ENCODE results near the gene MUSK.

MUSK gene

DNA sequence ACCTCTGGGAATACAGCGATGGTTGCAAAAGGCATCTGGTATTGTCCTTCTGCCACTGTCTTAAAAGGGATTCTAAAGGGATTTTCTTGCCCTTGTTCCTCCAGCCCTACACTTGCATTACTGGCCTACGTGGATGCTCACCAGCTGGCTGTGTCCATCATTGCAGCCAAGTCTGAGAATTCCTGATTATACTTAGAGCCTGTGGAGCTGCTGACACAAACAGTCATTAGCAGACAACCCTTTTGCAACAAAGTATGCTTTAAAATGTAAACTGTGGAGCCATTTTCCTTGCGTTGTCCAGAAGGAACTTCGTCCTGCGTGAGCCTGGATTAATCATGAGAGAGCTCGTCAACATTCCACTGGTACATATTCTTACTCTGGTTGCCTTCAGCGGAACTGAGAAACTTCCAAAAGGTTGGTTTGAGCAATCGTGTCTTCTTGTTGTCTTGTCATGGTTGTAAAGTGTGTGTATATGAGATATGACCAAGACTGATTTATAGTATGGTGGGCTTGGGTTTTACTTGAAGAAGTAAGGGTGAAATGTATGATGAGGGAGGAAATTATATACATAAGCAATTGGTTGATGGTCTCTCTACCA is at the start of gene MUSK:
TSS of gene MUSK (plus strand) at position 222 of the 598 bp plus-strand sequence. CDS start at position 336, 114 bp downstream.
- in situ Hi-C loops (cut with MboI; ENCODE audit: low sequenced_read_pairs), result no loop called here

DNA sequence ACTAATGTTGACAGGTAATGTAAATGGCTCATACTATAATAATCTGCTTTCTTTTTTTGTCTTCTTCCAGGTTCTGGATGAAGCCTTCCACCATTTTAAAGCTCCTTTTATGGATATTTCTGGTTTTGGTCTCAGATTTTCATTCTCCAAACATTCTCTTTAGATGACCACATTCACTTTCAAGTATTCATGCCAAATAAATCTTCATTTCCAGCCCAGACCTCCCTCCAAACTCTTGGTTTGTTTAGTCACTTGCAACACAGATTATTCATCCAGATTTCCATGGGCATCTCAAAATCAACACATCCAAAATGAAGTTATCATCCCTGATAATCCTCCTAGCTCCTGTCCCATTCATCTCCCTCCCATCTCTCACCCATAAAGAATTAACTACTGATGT is 48.8 kb upstream of the MUSK start:
- in situ Hi-C loops (cut with MboI; ENCODE audit: low sequenced_read_pairs), result no loop called here

DNA sequence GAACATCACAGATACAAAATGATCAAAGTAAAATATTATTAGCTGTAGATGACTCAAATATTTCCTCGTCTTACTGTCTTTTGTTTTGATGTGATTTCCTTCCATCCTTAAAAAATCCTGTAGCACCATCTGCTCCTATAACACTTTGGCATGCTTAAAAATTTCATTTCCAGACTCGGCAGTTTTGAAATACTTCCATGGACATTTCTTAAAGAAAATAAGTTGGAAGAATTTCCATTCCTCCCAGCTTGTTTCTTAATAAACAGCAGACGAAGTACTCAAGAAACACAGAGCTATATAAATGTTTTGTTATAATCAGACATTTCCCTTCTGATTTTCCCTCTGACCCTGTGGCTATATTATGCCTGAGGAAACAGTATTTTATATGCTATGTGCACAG is 47.9 kb upstream of the MUSK start:
- in situ Hi-C loops (cut with MboI; ENCODE audit: low sequenced_read_pairs), result no loop called here

DNA sequence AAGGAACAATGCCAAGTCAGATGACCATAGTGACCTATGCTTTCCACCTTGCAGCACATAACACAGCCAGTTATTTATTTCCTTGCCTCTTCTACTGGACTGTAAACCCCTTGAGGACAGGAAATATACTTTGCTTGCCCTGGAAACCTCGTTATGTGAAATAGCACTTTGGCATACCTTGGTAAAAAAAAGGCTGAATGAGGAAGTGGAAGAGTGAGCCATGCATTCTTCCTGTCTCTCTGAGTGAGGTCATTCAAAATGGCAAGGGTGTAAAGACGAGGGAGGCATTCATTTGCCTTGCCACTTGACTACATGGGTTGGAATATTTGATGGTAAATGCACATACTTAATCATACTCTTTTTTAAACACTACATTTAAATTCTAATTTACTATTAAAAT is 46.2 kb upstream of the MUSK start:
- in situ Hi-C loops (cut with MboI; ENCODE audit: low sequenced_read_pairs), result no loop called here

DNA sequence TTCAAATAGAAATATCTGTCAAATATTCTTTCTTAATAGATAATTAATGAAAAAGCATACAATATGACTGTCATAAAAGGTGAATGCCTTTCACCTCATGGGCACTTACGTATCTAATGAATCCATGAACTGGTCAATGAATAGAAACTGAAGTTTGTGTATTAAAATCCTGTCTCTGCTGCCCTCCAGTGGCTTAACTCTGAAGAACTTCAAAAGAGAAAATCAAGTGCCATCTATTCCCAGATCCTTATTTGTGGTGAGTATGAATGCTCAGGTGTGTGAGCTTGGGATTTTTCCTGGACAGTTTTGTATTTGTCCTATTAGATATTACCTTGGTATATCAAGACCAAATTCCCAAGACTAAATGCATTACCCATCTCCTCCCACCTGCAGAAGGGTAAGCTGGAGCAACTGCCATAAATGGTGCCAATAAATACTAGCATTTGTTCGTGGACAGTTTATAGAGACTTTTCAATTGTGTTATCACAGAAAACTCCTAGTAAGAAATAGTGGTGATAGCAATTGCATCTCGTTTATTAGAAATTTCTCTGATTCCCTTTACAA is 45.0 kb upstream of the MUSK start:
- in situ Hi-C loops (cut with MboI; ENCODE audit: low sequenced_read_pairs), result no loop called here

DNA sequence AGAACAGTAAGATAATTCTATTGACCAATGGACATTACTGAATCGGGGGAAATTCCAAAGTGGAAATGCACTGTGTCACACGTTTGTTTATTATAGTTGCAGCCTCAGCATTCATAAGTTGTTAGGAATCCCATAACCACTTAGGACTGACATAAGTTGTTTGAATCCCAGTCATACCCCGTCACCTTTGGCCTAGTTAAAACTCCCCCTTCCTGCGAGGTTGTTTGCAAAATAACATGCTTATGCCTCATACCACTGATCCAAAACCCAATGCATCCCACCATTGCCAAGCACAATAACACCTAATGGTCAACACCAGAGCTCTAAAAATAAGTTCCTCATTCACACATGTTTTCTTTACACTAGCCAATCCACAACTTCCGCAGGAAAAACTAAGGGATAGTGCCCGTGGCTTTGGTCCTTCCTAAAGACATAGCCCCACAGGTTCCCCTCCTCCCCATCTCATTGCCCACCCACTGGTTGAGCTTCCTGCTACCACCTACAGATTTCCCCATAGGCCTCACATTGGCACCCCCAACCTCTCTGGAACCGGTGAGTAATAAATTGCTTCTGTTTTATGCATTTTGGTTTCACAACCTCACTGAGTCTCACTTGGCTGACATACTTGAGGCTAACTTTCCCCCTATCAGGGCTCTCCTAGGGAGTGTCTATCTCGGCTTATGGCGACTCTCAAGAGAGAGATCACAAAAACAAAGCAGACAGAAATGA is 42.3 kb upstream of the MUSK start:
- in situ Hi-C loops (cut with MboI; ENCODE audit: low sequenced_read_pairs), result no loop called here

DNA sequence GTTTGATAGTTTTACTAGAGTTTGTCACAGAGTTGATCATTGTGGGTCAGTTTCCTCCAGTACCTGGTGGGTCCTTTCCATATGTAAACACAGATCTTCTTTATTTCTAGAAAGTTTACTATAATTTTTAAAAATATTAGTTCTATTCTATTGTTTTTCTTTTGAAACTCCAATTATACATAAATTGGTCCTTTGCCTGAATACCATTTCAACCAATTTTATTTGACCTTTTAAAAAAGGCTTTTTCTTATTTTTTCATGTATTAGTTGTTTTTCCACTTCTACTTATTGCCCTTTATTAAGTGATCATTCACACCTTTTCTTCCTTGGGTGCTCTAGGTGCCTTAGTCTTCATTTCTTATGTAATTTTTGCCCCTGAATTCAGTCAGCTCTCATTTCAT is 33.0 kb upstream of the MUSK start:
- in situ Hi-C loops (cut with MboI; ENCODE audit: low sequenced_read_pairs), result no loop called here

DNA sequence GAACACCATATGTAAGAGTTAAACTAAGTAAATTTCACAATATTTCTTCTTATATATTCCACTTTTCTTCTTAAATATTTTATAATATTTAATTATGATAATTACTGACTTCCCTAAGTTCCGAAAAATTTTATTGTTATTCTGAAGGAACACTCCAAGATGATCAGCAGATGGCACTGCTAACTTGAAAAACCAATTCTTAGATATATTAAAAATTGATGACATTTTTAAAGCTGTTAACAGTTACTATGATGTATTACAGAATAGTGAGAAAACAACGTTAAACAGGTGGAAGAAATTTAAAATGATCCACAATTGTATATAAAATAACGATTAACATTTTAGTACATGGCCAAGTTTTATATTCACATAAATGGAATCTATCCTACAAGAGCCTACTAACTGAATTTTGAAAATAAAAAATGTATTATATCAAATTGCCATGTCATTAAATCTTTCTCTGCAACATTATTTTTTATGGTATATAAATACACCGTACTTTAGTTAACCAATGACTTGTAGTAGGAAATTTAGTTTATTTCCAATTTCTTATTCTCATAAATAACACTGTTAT is 30.1 kb upstream of the MUSK start:
- in situ Hi-C loops (cut with MboI; ENCODE audit: low sequenced_read_pairs), result no loop called here

DNA sequence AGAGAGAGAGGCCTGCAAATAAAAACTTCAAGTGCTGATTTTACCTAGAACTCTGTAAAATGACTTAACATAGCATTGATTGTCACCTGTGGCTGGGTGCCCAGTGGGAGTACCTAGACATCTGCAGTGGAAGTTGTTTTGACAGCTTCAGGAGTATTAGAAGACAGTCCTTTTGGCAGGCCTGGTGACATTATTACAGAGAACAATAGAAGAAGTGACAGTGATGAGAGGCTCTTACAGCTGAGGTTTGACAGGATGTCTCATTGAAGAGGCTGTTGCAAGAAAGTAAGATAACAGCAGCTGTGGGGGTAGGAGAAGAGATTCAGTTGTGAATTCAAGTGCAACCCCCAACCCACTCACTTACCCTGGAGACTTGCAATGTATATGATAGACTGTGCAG is 27.9 kb upstream of the MUSK start:
- in situ Hi-C loops (cut with MboI; ENCODE audit: low sequenced_read_pairs), result no loop called here

DNA sequence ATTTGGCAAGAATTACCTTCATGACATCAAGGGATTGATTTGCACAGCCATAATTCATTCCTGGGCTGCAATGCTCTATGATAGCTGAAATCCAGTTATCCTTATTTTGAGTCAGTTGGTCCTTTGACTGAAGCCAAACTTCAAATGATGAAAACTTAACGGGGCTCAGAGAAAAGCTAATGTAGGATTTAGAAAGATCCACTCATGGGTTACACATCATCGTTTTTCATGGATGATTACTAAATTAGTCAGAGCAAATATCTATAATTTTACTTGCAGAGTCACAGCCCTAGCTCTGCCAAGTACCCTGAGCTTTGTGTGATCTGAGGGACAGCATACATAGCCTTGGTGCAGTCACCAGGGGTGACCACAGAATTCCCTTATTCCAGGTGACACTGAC is 27.3 kb upstream of the MUSK start:
- in situ Hi-C loops (cut with MboI; ENCODE audit: low sequenced_read_pairs), result no loop called here

DNA sequence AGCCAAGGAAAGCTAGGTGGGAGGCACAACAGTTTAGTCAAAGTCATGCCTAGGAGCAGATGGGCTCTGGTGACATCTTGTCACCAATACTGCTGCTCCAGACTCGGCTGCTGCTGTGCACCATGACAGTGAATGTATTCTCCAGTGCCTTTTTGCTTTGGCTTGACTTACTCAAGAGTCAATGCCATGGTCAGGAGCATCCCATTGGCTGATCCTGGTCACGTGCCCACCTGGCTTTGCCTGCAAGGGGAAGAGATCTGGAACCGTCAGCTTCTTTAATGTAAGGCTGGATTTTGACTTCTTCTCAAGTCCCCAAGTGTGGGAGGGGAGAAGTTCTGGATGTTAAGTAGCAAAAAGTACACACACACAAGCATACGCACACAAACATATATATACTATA is 19.9 kb upstream of the MUSK start:
- in situ Hi-C loops (cut with MboI; ENCODE audit: low sequenced_read_pairs), result no loop called here

DNA sequence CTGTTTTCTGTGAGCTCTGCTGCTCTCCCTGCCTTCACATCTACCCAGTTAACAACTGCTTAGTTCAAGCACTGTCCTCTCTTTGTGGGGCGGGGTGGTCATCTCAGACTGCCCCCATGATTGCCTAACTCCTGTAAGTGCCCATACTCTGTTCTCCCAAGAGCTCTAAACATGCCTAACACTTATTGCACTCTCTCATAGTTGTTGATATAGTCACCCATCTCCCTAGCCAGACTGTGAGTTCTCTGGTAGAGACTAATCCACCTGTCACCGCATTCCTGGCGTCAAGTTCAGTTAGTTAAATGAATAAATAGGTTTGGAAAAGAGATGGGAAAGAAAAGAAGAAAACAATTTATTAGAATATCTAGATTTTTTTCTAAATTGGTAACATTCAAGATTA is 18.3 kb upstream of the MUSK start:
- in situ Hi-C loops (cut with MboI; ENCODE audit: low sequenced_read_pairs), result no loop called here

DNA sequence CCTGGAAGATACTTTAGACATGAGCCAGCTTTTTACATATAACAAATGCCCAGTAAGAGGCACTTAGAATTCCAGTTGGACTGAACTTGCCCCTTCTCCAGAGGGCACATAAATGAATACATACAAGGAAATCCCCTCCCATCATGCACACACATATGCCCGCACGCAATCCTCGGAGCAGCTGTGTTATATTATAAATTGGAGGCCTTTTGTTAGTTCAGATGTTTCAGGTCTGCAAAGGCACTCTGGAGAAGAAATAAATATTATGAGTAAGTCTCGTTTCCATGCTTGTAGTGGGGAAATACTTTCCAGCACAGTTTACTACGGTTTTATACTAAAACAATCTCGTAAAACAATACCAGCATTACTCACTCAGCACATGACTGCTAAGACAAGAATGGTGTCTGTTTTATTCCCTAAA is 17.6 kb upstream of the MUSK start:
- in situ Hi-C loops (cut with MboI; ENCODE audit: low sequenced_read_pairs), result no loop called here

DNA sequence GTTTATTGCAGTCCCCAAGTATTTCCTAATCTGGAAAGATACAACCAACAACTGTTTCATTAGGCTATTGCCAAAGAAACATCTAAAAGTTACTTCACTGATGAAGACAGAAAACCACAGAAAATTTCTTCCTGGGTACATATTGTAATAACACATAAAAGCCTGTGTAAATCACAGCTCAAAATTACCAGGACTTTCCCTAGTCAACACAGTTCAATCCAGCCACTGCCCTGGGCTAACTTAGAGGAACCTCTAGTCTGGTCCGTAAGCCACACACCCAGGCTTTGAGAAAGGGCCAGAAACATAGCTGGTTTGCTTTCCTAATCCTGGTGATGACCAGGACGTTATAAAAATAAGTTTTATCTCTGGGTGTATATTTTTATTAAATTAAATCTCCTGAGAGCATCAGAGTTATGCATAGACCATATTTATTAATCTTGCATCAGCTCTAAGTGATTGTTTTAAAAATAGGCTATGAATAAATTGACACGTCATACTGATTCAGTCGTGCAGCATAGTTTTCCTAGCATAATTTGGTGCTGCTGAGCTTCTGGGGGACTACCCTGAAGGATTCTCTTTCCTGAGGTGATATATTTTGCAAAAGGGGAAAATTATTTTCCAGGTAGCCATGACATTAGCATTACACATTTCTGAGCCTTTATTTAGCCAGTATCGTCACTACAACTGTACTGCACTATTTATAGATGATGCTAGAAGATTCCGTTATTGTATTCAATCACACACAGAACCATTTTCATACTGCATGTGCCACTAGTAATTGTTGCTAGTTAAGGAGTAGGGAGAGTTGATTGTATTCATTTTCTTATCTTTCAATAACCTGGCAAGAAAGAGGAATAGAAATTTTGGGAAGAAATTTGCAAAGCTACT is 12.6 kb upstream of the MUSK start:
- in situ Hi-C loops (cut with MboI; ENCODE audit: low sequenced_read_pairs), result no loop called here

DNA sequence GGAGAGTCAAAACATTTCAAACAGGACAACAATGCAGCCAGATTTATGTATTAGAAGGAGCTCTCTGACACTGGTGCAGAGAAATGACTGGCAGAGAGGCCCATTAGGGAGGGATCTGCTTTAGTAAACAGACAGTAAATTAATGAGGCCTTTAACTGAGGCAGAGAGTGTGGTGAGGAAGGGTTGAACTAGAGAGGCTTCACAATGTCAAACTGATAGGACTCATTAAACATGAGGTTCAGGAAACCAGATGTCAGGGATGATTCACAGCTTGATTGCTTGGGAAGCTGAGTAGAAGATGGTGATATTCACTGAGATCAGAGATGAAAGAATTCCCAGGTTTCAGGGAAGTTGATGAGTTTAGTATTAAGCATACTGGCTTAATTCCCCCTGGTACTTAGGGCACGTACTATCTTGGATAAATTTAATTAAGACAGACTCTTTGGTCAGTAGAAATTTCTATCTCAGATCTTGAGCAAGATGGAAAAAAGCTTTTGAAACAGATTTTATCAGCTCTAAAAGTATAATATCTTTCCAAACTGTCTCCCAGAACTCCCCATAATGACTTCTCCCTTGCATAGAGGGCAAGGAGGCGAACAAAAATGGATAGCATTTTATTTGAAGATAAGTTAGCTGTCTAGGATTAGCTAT is 8.6 kb upstream of the MUSK start:
- in situ Hi-C loops (cut with MboI; ENCODE audit: low sequenced_read_pairs), result no loop called here

DNA sequence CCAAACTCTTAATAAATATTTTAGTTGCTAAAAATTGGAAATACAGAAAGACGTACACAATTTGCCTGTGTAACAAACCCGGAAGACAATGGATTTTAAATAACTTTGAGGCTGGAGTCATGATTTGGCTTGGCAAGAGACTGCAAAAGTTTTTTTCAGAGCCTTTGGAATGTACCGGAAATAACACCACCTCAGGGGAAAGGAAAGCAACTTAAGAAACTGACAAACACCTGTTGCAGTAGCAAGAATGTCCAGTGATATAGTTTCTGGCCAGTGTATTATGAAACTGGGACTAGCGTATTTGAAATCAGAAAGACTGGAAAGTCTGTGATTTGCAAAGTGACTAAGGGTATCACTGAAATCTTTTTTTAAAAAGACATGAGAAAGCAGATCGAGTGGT is 842 bp downstream of the MUSK start:
- in situ Hi-C loops (cut with MboI; ENCODE audit: low sequenced_read_pairs), result no loop called here

DNA sequence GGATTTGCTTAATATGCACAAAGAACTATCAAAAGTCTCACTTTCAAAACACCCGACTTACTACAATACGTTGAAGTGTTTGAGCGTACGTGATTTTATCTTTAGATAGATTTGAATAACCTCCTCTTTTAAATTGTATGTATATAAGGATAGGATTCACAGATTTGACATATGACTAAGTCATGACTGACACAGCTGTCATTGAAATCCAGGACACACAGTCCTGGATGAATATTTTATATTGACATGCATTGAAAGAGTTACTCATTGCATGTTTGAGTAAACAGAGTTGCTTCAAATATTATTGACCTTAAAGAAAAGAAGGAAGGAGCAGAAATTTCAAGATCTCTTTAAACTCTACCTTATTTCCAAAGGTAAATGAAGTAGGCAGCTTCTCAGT is 3.3 kb downstream of the MUSK start:
- in situ Hi-C loops (cut with MboI; ENCODE audit: low sequenced_read_pairs), result no loop called here

DNA sequence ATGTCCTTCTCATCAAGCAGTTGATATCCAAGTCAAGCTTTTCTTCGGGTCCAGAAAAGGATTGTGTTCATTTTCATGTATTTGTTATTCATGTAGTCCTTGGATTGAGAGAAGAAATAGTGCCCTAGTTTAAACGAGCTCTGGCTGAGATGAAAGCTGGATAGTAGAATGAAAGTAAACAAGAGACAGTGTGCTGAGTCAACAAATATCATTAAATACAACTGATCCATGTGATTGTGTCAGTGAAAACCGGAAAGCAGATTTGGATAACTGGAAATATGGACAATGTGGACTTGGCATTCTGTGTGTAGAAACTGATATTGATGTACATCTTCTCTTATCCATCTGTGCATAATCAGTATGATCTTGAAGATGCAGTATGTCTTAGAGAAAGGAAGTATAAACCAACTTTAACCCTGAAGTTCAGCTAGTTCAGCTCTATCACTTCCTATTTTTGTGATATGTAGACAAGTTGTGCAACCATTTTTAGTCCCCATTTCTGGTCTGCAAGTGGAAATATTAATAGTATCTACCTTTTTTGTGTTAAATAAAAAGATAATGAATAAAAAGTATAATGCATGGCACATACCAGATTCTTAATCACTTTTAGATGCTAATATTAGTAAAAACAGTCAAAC is 4.4 kb downstream of the MUSK start:
- in situ Hi-C loops (cut with MboI; ENCODE audit: low sequenced_read_pairs), result no loop called here

DNA sequence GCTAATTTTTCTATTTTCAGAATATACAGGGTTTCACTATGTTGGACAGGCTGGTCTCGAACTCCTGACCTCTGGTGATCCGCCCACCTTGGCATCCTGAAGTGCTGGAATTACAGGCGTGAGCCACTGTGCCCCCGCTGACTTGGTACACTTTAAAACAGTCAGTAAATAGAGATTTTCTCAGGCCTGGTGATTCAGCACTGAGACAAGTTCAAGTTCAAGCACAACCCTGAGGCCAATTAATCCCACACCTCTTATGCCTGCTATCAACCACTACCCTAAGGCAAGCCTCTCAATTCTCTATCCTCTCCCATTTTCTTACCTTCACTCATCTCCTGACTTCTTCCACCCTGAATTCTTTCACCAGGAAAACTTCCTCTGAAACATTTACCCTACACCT is 18.9 kb downstream of the MUSK start:
- in situ Hi-C loops (cut with MboI; ENCODE audit: low sequenced_read_pairs), result no loop called here

DNA sequence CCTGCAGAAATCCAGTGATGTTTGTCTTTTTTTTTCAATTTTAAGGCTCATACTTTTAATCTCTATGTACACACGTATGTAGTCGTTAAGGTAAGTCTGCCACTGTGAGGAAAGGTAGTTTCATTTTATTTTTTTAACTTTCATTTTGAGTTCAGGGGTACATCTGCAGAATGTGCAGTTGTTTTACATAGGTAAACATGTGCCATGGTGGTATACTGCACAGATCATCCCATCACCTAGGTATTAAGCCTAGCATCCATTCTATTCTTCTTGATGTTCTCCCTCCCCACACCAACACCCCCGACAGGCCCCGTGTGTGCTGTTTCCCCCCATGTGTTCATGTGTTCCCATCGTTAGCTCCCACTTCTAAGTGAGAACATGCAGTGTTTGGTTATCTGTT is 19.7 kb downstream of the MUSK start:
- in situ Hi-C loops (cut with MboI; ENCODE audit: low sequenced_read_pairs), result no loop called here

All from hTERT RPE-1 (cell line).